NOMO-1 treated with DMSO at 0.1 percent for 48 hours (cell line): Measurements from ENCODE around the gene FUT2.
A peak's percentile ranks its signal among the peaks of the same experiment; 100 is the strongest.
"Not testable (repeated sequence)": the region's sequence is repeated elsewhere in the genome, so short reads cannot be mapped to it uniquely, and the experiment has no call there.

Source experiments
- DNase-seq: peaks from one replicate; lab custom pipeline; 2025; ENCODE audit not compliant: unreplicated experiment; lab: John Stamatoyannopoulos, UW

FUT2 gene

DNA sequence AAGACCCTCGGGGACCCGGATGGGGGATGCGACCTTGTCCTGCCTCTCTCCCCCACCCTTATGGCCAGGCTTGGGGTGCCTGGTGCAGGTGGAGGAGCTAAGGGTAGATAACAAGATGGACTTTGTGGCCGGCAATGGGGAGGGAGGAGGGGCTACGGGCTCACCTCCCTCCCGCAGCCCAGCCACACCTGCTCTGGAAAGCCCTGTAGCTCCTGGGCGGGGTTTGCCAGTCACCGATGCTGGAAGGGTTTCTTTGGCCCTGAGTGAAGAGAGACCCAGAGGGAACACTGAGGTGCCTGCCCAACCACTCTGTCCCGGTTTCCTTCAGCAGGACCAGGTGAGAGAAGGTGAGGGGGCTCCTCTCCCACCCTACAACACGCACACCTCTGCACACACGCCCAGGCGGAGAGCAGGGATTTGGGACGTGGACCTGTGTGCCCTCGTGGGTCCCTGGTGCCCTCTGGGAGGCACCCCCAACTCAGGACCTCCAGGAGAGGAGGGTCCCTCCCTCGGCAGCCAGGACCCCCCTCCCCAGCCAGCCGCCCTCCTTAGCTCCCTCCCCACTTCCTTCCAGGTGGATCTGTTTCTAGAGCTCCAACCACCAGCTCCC, at the start of gene FUT2:
FUT2 (plus strand) TSS at position 229 of the 610 bp plus-strand sequence. CDS start 6,986 bp downstream, outside the sequence.
- DNase-seq: no peak

GRCh38 chr19:48646001-48646721, 49.6 kb upstream of the FUT2 start, which contains the start of gene CA11:
Gene CA11, minus strand, starts transcription at chr19:48646187. Its CDS starts 555 bp downstream, at chr19:48645632.
- peak; percentile 86 for DNase-seq

GRCh38 chr19:48646722-48647216, 49.0 kb upstream of the FUT2 start:
- no peak for DNase-seq

DNA sequence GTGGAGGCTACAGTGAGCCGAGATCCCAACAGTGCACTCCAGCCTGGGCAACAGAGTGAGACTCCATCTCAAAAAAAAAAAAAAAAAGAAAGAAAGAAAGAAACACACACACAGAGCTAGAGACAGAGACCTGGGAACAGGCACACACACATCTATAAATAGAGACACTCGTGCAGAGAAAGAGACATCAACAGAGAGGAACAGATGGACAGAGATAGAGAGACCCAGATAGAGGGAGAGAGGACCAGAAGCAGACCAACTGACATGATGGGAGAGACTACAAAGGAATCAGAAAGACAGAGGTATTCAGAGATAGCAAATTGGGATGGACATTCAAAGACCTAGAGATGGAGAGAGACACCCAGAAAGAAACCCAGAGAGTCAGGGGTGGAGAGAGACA, 47.6 kb upstream of the FUT2 start:
- DNase-seq: no peak

DNA sequence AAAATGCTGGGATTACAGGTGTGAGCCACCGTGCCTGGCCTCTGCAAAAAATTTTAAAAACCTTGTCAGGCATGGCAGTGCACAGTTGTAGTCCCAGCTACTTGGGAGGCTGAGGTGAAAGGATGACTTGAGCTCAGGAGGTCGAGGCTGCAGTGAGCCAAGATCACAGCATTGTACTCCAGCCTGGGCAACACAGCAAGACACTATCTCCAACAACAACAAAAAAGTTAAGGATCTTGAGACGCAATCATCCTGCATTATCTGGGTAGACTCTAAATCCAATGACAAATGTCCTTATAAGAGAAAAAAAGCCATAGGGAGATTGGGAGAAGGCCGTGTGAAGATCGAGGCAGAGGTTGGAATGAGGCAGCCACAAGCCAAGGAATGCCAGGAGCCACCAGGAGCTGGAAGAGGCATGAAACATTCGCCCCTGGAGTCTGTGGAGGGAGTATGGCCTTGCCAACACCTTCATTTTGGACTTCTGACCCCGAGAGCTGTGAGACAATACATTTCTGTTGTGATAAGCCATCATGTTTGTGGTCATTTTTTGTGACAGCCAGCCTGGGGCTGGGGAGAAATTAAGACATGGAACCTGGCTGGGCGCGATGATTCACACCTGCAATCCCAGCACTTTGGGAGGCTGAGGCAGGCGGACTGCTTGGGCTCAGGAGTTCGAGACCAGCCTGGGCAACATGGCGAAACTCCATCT, 44.6 kb upstream of the FUT2 start:
- no peak for DNase-seq

GRCh38 chr19:48651683-48652048, 44.1 kb upstream of the FUT2 start:
- DNase-seq: no peak

- no peak for DNase-seq
These were observed 41.3 kb upstream of the FUT2 start for GRCh38 chr19:48654299-48655059.

DNA sequence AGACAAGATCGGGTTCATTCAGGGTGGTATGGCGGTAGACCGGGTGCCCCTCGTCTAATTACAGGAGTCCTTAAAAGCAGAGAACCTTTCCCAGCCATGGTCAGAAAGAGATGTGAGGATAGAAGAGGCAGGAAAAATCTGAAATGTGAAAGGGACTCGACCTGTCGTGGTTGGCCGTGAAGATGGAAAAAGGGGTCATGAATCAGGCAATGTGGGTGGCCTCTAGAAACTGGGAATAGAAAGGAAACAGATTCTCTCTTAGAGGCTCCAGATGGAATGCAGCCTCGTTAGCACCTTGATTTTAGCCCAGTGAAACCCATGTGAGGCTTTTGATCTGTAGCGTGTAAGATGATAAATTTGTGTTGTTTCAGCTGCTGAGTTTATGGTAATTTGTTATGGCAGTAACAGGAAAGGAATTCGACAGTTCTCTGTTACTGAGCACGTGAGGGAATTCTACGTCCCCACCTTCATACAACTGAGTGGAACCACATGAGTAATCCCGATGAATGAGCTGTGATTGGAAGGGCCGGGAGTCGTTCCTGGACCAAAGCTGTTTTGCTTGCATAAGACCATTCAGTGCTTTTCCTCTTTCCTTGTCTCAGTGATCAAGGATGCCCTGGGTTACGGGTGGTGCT, 38.8 kb upstream of the FUT2 start:
- DNase-seq: no peak

- DNase-seq: not testable (repeated sequence)
These were observed 37.9 kb upstream of the FUT2 start for GRCh38 chr19:48657828-48658227.

- no peak for DNase-seq
These were observed 37.3 kb upstream of the FUT2 start for GRCh38 chr19:48658483-48658882.

- DNase-seq: peak; percentile 42
These were observed 36.0 kb upstream of the FUT2 start for GRCh38 chr19:48659768-48660167.

- peak; percentile 91 for DNase-seq
These were observed 34.7 kb upstream of the FUT2 start for GRCh38 chr19:48660852-48661710.

- DNase-seq: no peak
These were observed 34.1 kb upstream of the FUT2 start for GRCh38 chr19:48661711-48662090.

DNA sequence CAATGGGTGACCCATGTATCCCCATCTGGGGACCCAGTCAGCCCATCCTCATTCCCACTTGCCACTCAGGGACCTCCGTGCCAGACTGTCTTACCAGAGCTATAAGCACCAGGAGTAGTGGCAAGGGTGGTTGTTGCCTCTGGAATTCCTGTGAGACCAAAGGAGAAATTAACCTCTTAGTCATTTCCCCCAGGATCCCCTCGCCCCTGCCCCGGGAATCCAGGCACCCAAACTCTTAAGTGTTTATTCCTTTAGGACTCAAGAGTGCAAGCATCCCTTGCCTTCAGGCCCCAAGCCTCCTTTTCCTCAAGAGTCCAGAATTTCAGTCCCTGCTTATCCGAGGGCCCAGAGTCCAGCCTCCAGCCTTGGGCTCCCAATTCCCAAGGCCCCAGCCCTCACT, 32.1 kb upstream of the FUT2 start:
- no peak for DNase-seq

- DNase-seq: no peak
These were observed 31.3 kb upstream of the FUT2 start for GRCh38 chr19:48664476-48664875.

DNA sequence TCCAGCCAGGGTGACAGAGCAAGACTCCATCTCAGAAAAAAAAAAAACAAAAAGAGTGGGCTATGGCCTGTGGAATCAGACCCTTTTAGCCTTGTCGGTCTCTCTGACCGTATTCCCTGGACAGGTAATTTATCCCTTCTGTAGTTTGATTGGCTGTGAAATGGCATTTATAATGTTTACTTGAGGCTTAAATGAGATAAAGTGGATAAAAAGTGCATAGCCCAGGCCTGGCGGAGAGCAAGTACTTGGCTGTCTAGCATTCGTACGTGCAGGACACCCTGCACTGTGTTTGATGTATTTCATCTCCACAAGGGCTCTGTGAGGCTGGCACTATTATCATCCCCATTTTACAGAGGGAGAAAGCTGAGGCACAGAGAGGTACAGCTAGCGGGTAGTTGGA, 30.0 kb upstream of the FUT2 start:
- DNase-seq: no peak

- no peak for DNase-seq
These were observed 27.4 kb upstream of the FUT2 start for GRCh38 chr19:48668332-48668731.

DNA sequence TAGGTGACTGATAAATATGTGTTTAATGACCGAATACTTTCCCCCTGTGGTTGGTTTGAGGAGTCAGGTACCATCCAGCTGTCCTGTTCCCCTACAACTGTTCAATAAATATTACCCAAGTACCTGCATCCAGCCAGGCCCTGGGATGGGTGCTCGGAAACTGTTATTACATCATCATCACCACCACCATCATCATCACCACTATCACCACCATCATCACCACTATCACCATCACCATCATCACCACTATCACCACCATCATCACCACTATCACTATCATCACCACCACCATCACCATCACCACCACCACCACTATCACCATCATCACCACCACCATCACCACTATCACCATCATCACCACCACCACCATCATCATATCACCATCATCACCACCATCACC, 27.0 kb upstream of the FUT2 start:
- DNase-seq: no peak

DNA sequence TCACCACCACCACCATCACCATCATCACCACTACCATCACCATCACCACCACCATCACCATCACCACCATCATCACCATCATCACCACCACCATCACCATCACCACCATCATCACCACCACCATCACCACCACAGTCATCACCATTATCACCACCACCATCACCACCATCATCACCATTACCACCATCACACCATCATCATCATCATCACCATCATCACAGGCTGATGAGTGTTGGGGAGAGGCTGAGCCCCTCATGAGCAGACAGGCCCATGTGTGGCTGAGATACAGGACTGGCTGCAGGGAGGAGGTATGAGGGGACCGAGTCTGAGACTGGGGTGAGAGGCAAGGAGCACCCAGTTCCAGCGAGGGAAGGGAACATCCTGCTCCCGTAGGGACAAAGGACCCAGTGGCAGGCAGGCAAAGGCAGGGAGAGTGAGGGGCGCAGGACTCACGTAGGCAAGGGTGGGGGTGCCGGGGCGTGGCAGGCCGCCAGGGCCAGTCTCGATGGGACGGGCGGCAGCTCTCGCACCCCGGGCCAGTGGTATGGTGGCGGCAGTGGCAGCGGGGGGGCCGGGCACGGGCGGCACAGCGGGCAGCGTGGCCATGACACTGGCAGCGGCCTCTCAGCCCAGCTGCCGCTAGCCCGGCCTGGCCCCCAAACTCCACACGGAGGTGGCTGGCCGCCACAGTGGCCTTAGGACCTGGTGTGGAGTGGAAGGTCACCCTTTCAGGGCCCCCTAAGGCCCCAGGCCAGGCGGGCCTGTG, 25.7 kb upstream of the FUT2 start:
- no peak for DNase-seq
